Measurements from ENCODE around the gene ADCY5. TPM values are rescaled to one million over a fixed set of nuclear protein-coding genes. Genes with fewer than 3 reads are reported as not detected.

The ADCY5 gene
- total and polyA plus RNA-seq, 4 donors = 0.74 to 6.6 (median 2.9) TPM

GRCh38 chr3:123292321-123293310, 156.3 kb downstream of the ADCY5 start:
- Histone ChIP-seq H3K4me1 (ENCODE audit: control insufficient read depth in 4 of 4, insufficient read depth in 4 of 4, low read length in 3 of 4) (no peaks in the 10 kb centered on the region), H3K9ac (ENCODE audit: low read depth in 1 of 2, low read length in 2 of 2) (no peak overlapping the region), H3K27me3 (ENCODE audit: control insufficient read depth in 4 of 4, insufficient read depth in 4 of 4, low read length in 3 of 4) (no peaks in the 10 kb centered on the region), H3K9me3 (ENCODE audit: control insufficient read depth in 4 of 4, low read length in 3 of 4) (no peaks in the 10 kb centered on the region), H3K36me3 (ENCODE audit: control insufficient read depth in 4 of 4, insufficient read depth in 3 of 4, low read depth in 1 of 4, low read length in 3 of 4) (no peaks in the 10 kb centered on the region), H3K4me3 (ENCODE audit: low read depth in 1 of 3, low read length in 3 of 3) (no peak overlapping the region), H3K27ac (ENCODE audit: low read depth in 1 of 2, low read length in 2 of 2) (no peak overlapping the region)
- no peak for TF ChIP-seq RXRA (IDR thresholded peaks at IDR 0.05)
- no peak for TF ChIP-seq HNF4G (IDR thresholded peaks at IDR 0.05)
- WGBS = 75% methylated on average over 15 of the region's 15 CpGs
- DNase-seq (ENCODE audit: low spot score) = no peak

- no peak overlapping the region for H3K9ac ChIP-seq (ENCODE audit: low read depth in 1 of 2, low read length in 2 of 2)
- no peaks in the 10 kb centered on the region for H3K9me3 ChIP-seq (ENCODE audit: control insufficient read depth in 4 of 4, low read length in 3 of 4)
- H3K4me3 ChIP-seq (ENCODE audit: low read depth in 1 of 3, low read length in 3 of 3) = no peak overlapping the region
- H3K27me3 ChIP-seq (ENCODE audit: control insufficient read depth in 4 of 4, insufficient read depth in 4 of 4, low read length in 3 of 4) = no peaks in the 10 kb centered on the region
- no peaks in the 10 kb centered on the region for H3K36me3 ChIP-seq (ENCODE audit: control insufficient read depth in 4 of 4, insufficient read depth in 3 of 4, low read depth in 1 of 4, low read length in 3 of 4)
- H3K27ac ChIP-seq (ENCODE audit: low read depth in 1 of 2, low read length in 2 of 2) = no peak overlapping the region
- H3K4me1 ChIP-seq (ENCODE audit: control insufficient read depth in 4 of 4, insufficient read depth in 4 of 4, low read length in 3 of 4) = no peaks in the 10 kb centered on the region
- DNase-seq (ENCODE audit: low spot score) = no peak
- WGBS = 91% methylated on average over 7 of the region's 7 CpGs
- TF ChIP-seq RXRA (IDR thresholded peaks at IDR 0.05) (no peak), FOXA2 (IDR thresholded peaks at IDR 0.05) (no peak), EGR1 (IDR thresholded peaks at IDR 0.05; ENCODE audit: low read depth in 2 of 2) (no peak), ZBTB33 (IDR thresholded peaks at IDR 0.05) (no peak), CTCF (IDR thresholded peaks at IDR 0.05; ENCODE audit: low read depth, low read length, missing input control) (no peak), REST (IDR thresholded peaks at IDR 0.05) (no peak), FOXA1 (IDR thresholded peaks at IDR 0.05) (no peak), MAX (IDR thresholded peaks at IDR 0.05) (no peak), NR2F2 (IDR thresholded peaks at IDR 0.05) (no peak), ATF3 (IDR thresholded peaks at IDR 0.05) (no peak), SP1 (IDR thresholded peaks at IDR 0.05) (no peak), GABPA (IDR thresholded peaks at IDR 0.05 in 1 of 2, conservative IDR thresholded peaks at IDR 0.05 in 1 of 2) (no peak)
Measured at GRCh38 chr3:123291404-123291803, 157.5 kb downstream of the ADCY5 start.

Measured in liver (tissue), 9 donors.